PFSK-1 (cell line): ENCODE data around the gene GLCE.

Source experiments
- FOXP2 ChIP-seq: optimal IDR thresholded peaks from 2 replicates; pipeline ENCODE3; 2011; ENCODE audit warnings: borderline replicate concordance, control low read depth, inconsistent platforms; ENCODE audit not compliant: insufficient read depth; ENCODE audit errors: extremely low read length, extremely low read depth
- POLR2AphosphoS5 ChIP-seq: IDR thresholded peaks from 2 replicates; pipeline ENCODE4 v1.6.1; 2012; ENCODE audit warnings: low read depth, mild to moderate bottlenecking, control low read depth, low read length, moderate library complexity
- SIN3A ChIP-seq: IDR thresholded peaks from 2 replicates; pipeline ENCODE4 v1.6.1; 2012; ENCODE audit warnings: mild to moderate bottlenecking, low read length, moderate library complexity, borderline replicate concordance; ENCODE audit not compliant: insufficient read depth
- TAF1 ChIP-seq: IDR thresholded peaks from 2 replicates; pipeline ENCODE4 v1.6.1; 2012; ENCODE audit warnings: low read length, control low read depth, borderline replicate concordance; ENCODE audit not compliant: insufficient read depth
- TF ChIP-seq, protein P1 (sequence below), 2 experiments: IDR thresholded peaks; 2 replicates each; pipeline versions ENCODE4 v1.6.1 to v1.8.0; 2011 to 2012; ENCODE audit warnings: low read depth in 2 of 2, low read length in 2 of 2, control low read depth in 1 of 2, inconsistent platforms in 1 of 2, mild to moderate bottlenecking in 1 of 2, moderate library complexity in 1 of 2; ENCODE audit not compliant: insufficient read depth in 1 of 2

The GLCE gene

DNA sequence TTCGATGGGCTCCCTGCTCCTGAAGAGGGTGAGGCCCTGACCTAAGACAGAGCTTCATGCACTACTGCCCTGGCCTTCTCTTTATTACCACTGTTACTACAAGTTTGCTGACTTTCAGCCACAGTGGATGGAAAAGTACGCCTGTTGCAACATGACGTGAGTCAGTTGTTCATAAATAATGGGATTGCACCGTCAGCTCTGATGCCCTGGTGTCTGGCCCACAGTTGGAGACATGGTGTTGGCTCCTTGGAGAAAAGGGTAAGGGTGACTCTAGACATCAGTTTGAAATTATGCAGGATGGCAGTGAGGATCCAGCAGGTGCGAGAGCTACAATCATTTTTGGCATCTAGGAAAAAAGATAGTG lies 143.7 kb downstream of the GLCE start:
- TF ChIP-seq SIN3A (no peak), FOXP2 (no peak), POLR2AphosphoS5 (no peak), TAF1 (no peak)
- TF ChIP-seq, protein P1, sequence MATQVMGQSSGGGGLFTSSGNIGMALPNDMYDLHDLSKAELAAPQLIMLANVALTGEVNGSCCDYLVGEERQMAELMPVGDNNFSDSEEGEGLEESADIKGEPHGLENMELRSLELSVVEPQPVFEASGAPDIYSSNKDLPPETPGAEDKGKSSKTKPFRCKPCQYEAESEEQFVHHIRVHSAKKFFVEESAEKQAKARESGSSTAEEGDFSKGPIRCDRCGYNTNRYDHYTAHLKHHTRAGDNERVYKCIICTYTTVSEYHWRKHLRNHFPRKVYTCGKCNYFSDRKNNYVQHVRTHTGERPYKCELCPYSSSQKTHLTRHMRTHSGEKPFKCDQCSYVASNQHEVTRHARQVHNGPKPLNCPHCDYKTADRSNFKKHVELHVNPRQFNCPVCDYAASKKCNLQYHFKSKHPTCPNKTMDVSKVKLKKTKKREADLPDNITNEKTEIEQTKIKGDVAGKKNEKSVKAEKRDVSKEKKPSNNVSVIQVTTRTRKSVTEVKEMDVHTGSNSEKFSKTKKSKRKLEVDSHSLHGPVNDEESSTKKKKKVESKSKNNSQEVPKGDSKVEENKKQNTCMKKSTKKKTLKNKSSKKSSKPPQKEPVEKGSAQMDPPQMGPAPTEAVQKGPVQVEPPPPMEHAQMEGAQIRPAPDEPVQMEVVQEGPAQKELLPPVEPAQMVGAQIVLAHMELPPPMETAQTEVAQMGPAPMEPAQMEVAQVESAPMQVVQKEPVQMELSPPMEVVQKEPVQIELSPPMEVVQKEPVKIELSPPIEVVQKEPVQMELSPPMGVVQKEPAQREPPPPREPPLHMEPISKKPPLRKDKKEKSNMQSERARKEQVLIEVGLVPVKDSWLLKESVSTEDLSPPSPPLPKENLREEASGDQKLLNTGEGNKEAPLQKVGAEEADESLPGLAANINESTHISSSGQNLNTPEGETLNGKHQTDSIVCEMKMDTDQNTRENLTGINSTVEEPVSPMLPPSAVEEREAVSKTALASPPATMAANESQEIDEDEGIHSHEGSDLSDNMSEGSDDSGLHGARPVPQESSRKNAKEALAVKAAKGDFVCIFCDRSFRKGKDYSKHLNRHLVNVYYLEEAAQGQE (IDR thresholded peaks at IDR 0.05; ENCODE audit: insufficient read depth in 1 of 2, low read depth in 2 of 2, low read length in 2 of 2), result no peak

- no peak for TF ChIP-seq SIN3A
- no peak for TF ChIP-seq TAF1
- TF ChIP-seq, protein P1 (IDR thresholded peaks at IDR 0.05; ENCODE audit: insufficient read depth in 1 of 2, low read depth in 2 of 2, low read length in 2 of 2), result no peak
- no peak for TF ChIP-seq FOXP2
- no peak for TF ChIP-seq POLR2AphosphoS5
Measured at GRCh38 chr15:69305204-69305931, 144.9 kb downstream of the GLCE start.

GRCh38 chr15:69305933-69306568 lies 145.6 kb downstream of the GLCE start:
- TF ChIP-seq, protein P1 (IDR thresholded peaks at IDR 0.05; ENCODE audit: insufficient read depth in 1 of 2, low read depth in 2 of 2, low read length in 2 of 2), result no peak
- TF ChIP-seq FOXP2, result no peak
- no peak for TF ChIP-seq SIN3A
- no peak for TF ChIP-seq TAF1
- TF ChIP-seq POLR2AphosphoS5, result no peak

GRCh38 chr15:69307939-69308338 lies 147.5 kb downstream of the GLCE start:
- TF ChIP-seq TAF1 (no peak), FOXP2 (no peak), SIN3A (no peak), POLR2AphosphoS5 (no peak)
- TF ChIP-seq, protein P1 (IDR thresholded peaks at IDR 0.05; ENCODE audit: insufficient read depth in 1 of 2, low read depth in 2 of 2, low read length in 2 of 2), result no peak
